ENCODE measurements around the gene GPR82. TPM values are rescaled to one million over a fixed set of nuclear protein-coding genes. Genes with fewer than 3 reads are reported as not detected.

The GPR82 gene
- total RNA-seq = not detected in 2 replicates

DNA sequence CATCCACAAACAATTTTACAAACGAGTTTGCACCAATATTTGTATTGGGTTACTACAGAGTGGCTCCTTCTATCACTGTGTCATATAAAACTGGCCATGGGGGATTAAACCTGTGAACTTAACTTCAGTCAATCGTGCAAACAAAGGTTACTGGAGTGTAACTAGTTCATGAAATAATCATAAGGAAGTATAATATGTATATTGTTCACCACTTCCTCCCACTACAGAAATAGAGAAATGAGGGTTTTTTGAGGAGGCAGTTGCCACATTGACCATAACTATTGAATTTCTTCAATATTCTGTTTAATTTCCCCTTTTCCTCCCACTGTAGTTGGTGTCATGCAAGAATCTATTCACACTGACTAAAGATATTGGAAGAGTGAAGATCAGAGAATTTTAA lies at the start of gene GPR82:
TSS of gene GPR82 (plus strand) at position 356 of the 400 bp plus-strand sequence. CDS start 2,846 bp downstream, outside the sequence.

GRCh38 chrX:41688835-41689234 lies 35.1 kb upstream of the GPR82 start, which contains the start of gene GPR34:
Gene GPR34 (plus strand): TSS chrX:41688973. CDS start chrX:41695634, 6,661 bp downstream.

Small RNAs within 50 kb of the gene (small RNA-seq; reads per million reads assigned to genes)
- not detected for gene RN7SL144P (ENCODE audit: low replicate concordance)

Other genes with a start within 250 kb of the GPR82 start
- 0.14 TPM in 1 of 2 replicates, not detected in the other for gene GPR34, start 35.2 kb upstream of the GPR82 start, total RNA-seq
- 72.9 and 128 TPM in 2 replicates for gene CASK, start 199.4 kb downstream of the GPR82 start, total RNA-seq